Measurements from ENCODE around the gene TNIK. TPM values are rescaled to one million over a fixed set of nuclear protein-coding genes. Genes with fewer than 3 reads are reported as not detected.

The TNIK gene
- total and polyA plus RNA-seq, 8 donors: 2.1 to 40.2 (median 10.1) TPM

GRCh38 chr3:171092467-171092911 is 367.7 kb downstream of the TNIK start:
- peak overlapping the region in 2 of 5 donors; percentile 23 to 34 for H3K27ac ChIP-seq
- 55 to 72% (median 61%) methylated on average over 1 of the region's 1 CpG for WGBS, 5 donors

GRCh38 chr3:171090321-171090720 is 369.9 kb downstream of the TNIK start:
- intact Hi-C loops (cut with DNase I; ENCODE audit: low total_unique reads): no loop called here
- WGBS, 5 donors: 94 to 100% (median 97%) methylated on average over 2 of the region's 2 CpGs
- Histone ChIP-seq H3K36me3 (peaks cover 0 to 24% (median 18%) of the 10 kb centered on the region in 4 donors), H3K27ac (no peak overlapping the region), H3K4me1 (peaks cover 0 to 12% (median 8%) of the 10 kb centered on the region in 4 donors), H3K9me3 (no peaks in the 10 kb centered on the region), H3K27me3 (no peaks in the 10 kb centered on the region), H3K4me3 (no peak overlapping the region)
- no peak for DNase-seq
- no peak for TF ChIP-seq EP300 (IDR thresholded peaks at IDR 0.05)
- no peak for TF ChIP-seq CTCF (IDR thresholded peaks at IDR 0.05)
- TF ChIP-seq POLR2A (IDR thresholded peaks at IDR 0.05): no peak
- TF ChIP-seq POLR2AphosphoS5 (IDR thresholded peaks at IDR 0.05): no peak

More at GRCh38 chr3:171092467-171092911, 367.7 kb downstream of the TNIK start:
- peak in 1 of 2 donors; percentile 26 for DNase-seq
- Histone ChIP-seq H3K9me3 (no peaks in the 10 kb centered on the region), H3K4me1 (peaks cover 0 to 12% (median 8%) of the 10 kb centered on the region in 4 donors), H3K27me3 (no peaks in the 10 kb centered on the region), H3K4me3 (no peak overlapping the region), H3K36me3 (peaks cover 0 to 13% (median 3%) of the 10 kb centered on the region in 4 donors)
- TF ChIP-seq POLR2AphosphoS5 (IDR thresholded peaks at IDR 0.05) (peak in 2 of 3 donors; percentile 53 to 54), POLR2A (IDR thresholded peaks at IDR 0.05) (no peak)
- intact Hi-C loops (cut with DNase I; ENCODE audit: low total_unique reads): no loop called here

DNA sequence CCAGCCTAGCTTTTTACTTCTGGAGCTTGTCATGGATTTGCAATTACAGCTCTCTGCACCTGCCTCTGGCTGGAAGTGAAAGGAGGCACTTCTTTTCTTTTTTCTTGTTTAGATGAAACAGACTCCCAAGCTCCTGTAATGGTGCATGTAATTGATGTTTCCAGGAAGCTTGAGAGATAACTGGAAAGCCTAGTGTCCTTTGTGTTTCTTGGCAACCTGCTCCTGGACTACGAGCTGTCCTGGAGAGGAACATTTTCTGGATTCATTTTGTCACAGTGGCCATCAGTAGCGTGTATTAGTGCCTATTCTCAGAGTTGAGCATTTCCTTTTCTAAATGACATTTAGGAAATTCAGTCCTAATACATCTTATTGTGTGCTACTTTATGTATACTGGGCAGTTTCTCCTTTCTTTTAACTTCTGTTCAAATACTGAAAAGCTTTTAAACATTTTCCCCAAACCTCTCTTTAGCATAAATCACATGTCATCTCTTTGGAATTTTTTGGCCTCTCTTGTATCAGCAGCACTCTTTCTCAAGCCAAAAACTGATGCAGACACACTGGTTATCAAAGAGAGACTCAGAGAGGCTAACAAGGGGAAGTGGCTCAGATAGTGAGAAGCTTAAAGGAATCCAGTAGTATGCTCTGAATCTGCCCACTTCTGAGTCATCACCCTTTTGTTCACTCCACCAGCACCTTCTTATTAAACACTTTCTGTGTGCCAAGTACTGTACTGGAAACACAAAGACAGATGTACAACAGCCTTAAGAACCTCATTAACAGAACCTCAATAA is 371.0 kb downstream of the TNIK start:
- H3K27ac ChIP-seq: no peak overlapping the region
- H3K36me3 ChIP-seq: peaks cover 0 to 31% (median 26%) of the 10 kb centered on the region in 4 donors
- peaks cover 0 to 12% (median 8%) of the 10 kb centered on the region in 4 donors for H3K4me1 ChIP-seq
- WGBS, 5 donors: 66 to 89% (median 79%) methylated on average over 2 of the region's 2 CpGs
- no peak for TF ChIP-seq CTCF (IDR thresholded peaks at IDR 0.05)
- no peak for TF ChIP-seq POLR2AphosphoS5 (IDR thresholded peaks at IDR 0.05)
- TF ChIP-seq POLR2A (IDR thresholded peaks at IDR 0.05): no peak
- no peak for TF ChIP-seq EP300 (IDR thresholded peaks at IDR 0.05)
- intact Hi-C loops (cut with DNase I; ENCODE audit: low total_unique reads): no loop called here
- H3K9me3 ChIP-seq: no peaks in the 10 kb centered on the region
- H3K27me3 ChIP-seq: no peaks in the 10 kb centered on the region
- no peak overlapping the region for H3K4me3 ChIP-seq
- peak in 1 of 2 donors; percentile 37 for DNase-seq

GRCh38 chr3:171088496-171088895 is 371.7 kb downstream of the TNIK start:
- H3K27ac ChIP-seq: no peak overlapping the region
- WGBS, 5 donors: 81 to 91% (median 88%) methylated on average over 4 of the region's 4 CpGs
- H3K27me3 ChIP-seq: no peaks in the 10 kb centered on the region
- intact Hi-C loops (cut with DNase I; ENCODE audit: low total_unique reads): no loop called here
- H3K36me3 ChIP-seq: peaks cover 2 to 35% (median 32%) of the 10 kb centered on the region in 4 donors
- no peak for TF ChIP-seq POLR2AphosphoS5 (IDR thresholded peaks at IDR 0.05)
- no peak for TF ChIP-seq CTCF (IDR thresholded peaks at IDR 0.05)
- no peak for TF ChIP-seq EP300 (IDR thresholded peaks at IDR 0.05)
- no peak for TF ChIP-seq POLR2A (IDR thresholded peaks at IDR 0.05)
- H3K4me1 ChIP-seq: peaks cover 0 to 12% (median 8%) of the 10 kb centered on the region in 4 donors
- H3K9me3 ChIP-seq: no peaks in the 10 kb centered on the region
- DNase-seq: no peak
- no peak overlapping the region for H3K4me3 ChIP-seq

All from stomach (tissue), 9 donors.